Inflammatory macrophage treated with lipopolysaccharide for 4 hours (primary cell): ENCODE measurements around the gene RGL1.

Experiments used
- DNase-seq: peaks from one replicate; pipeline ENCODE4 v3.0.0-alpha.2; 2020

RGL1 gene

GRCh38 chr1:183967914-183968313, 163.0 kb downstream of the RGL1 start:
- DNase-seq: no peak

GRCh38 chr1:183968386-183968785, 163.5 kb downstream of the RGL1 start:
- DNase-seq: no peak

DNA sequence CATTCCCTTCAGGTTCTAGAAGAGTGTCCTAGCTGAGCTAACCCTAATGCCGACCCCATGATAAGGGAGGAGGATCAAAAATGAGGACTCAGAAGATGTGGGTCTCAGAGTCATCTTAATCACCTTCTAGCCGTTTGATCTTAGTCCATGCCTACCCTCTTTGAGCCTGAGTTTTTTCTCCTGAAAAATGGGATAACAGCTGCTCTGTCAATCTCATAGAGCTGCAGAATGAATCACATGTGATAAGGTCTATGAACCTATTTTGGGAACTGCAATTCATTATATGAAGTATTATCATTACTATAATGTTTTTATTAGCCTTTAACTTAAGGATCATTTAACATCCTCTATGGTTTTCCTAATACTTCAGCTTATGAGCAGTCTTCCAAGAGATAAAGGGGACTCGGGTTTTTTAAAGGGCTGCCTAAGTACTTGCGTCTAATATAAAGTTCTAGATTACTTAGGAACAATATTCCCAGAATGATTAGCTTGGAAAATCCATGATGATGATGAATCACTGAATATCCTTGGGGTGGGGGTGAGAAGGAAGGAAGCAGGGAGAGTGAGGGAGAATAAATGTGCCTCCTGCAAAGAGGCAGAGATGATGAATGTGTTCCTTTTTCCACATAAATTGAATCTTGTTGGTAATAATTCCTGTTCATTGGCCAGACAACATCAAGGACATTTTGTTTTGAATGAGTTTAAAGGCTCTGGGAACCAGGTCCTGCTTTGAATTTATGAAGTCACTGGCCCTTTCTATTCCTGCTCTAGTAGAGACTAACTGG, 165.8 kb downstream of the RGL1 start:
- DNase-seq: no peak

DNA sequence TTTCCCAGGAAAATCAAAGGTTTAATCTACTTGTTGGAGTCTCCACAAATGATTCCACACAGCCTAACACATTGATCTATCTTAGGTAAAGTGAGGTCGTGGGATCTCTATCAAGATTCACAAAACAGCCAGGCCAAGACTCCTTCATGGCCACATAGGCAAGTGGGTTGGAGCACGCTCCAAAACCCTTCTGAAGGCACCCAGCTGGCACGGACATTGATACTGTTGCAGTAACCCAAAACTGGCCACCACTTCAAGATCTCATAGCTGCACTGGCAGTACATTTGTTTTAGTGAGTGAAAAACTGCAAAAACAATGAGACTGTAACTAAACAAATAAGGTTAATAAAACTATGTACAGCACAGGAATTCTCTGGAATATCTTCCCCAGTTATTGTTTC, 170.7 kb downstream of the RGL1 start:
- no peak for DNase-seq

GRCh38 chr1:183977717-183978116, 172.8 kb downstream of the RGL1 start:
- DNase-seq: no peak
